Jurkat, Clone E6-1 (cell line): ENCODE results near the gene OSBPL6.
"Not testable (repeated sequence)": the region's sequence is repeated elsewhere in the genome, so short reads cannot be mapped to it uniquely, and the experiment has no call there.

Experiments
- DNase-seq: peaks from one replicate; pipeline ENCODE4 v3.0.0-alpha.2; 2011; ENCODE audit warnings: low read depth, low spot score
- H3K4me3 ChIP-seq: 2 replicates; pipeline ENCODE4 v1.5.1; 2011; ENCODE audit warnings: mild to moderate bottlenecking, low read length, control low read depth, moderate library complexity

OSBPL6 gene

GRCh38 chr2:178379162-178380004 is 185.1 kb downstream of the OSBPL6 start:
- DNase-seq = no peak
- no peak overlapping the region for H3K4me3 ChIP-seq

GRCh38 chr2:178380763-178381162 is 186.5 kb downstream of the OSBPL6 start:
- no peak for DNase-seq
- no peak overlapping the region for H3K4me3 ChIP-seq

GRCh38 chr2:178383718-178384117 is 189.4 kb downstream of the OSBPL6 start:
- no peak for DNase-seq
- no peak overlapping the region for H3K4me3 ChIP-seq

GRCh38 chr2:178385595-178386148 is 191.4 kb downstream of the OSBPL6 start:
- DNase-seq = no peak

GRCh38 chr2:178386986-178387597 is 192.8 kb downstream of the OSBPL6 start:
- DNase-seq = no peak

More at GRCh38 chr2:178385595-178386148, 191.4 kb downstream of the OSBPL6 start:
- no peak overlapping the region for H3K4me3 ChIP-seq

GRCh38 chr2:178388287-178388686 is 194.0 kb downstream of the OSBPL6 start:
- no peak overlapping the region for H3K4me3 ChIP-seq
- DNase-seq = no peak

More at GRCh38 chr2:178386986-178387597, 192.8 kb downstream of the OSBPL6 start:
- H3K4me3 ChIP-seq = no peak overlapping the region

- H3K4me3 ChIP-seq = no peak overlapping the region
- no peak for DNase-seq
Observed at GRCh38 chr2:178391701-178392100, 197.4 kb downstream of the OSBPL6 start.

- no peak for DNase-seq
- no peak overlapping the region for H3K4me3 ChIP-seq
Observed at GRCh38 chr2:178392215-178392614, 197.9 kb downstream of the OSBPL6 start.

- DNase-seq = no peak
- no peak overlapping the region for H3K4me3 ChIP-seq
Observed at GRCh38 chr2:178394859-178395258, 200.5 kb downstream of the OSBPL6 start.

GRCh38 chr2:178395295-178395694 is 201.0 kb downstream of the OSBPL6 start:
- no peak for DNase-seq
- H3K4me3 ChIP-seq = no peak overlapping the region

- no peak overlapping the region for H3K4me3 ChIP-seq
Observed at GRCh38 chr2:178395941-178396570, 201.7 kb downstream of the OSBPL6 start.

GRCh38 chr2:178397002-178397605 is 202.8 kb downstream of the OSBPL6 start:
- no peak overlapping the region for H3K4me3 ChIP-seq
- peak; percentile 36 for DNase-seq

More at GRCh38 chr2:178395941-178396570, 201.7 kb downstream of the OSBPL6 start:
- no peak for DNase-seq

GRCh38 chr2:178401994-178402437 is 207.7 kb downstream of the OSBPL6 start:
- DNase-seq = no peak
- no peak overlapping the region for H3K4me3 ChIP-seq

- H3K4me3 ChIP-seq = no peak overlapping the region
- DNase-seq = no peak
Observed at GRCh38 chr2:178403671-178404306, 209.5 kb downstream of the OSBPL6 start.

- DNase-seq = no peak
- H3K4me3 ChIP-seq = no peak overlapping the region
Observed at GRCh38 chr2:178404368-178404767, 210.1 kb downstream of the OSBPL6 start.

GRCh38 chr2:178409261-178409660 is 214.9 kb downstream of the OSBPL6 start:
- no peak for DNase-seq
- no peak overlapping the region for H3K4me3 ChIP-seq

GRCh38 chr2:178412047-178412446 is 217.7 kb downstream of the OSBPL6 start:
- DNase-seq = no peak
- H3K4me3 ChIP-seq = no peak overlapping the region

GRCh38 chr2:178412453-178412852 is 218.1 kb downstream of the OSBPL6 start:
- DNase-seq, H3K4me3 ChIP-seq: not testable (repeated sequence)
